Measurements from ENCODE around the gene EVC.
"Not testable (repeated sequence)": the region's sequence is repeated elsewhere in the genome, so short reads cannot be mapped to it uniquely, and the experiment has no call there.

The EVC gene

GRCh38 chr4:5851637-5852301 is 140.8 kb downstream of the EVC start:
- DNase-seq: no peak

GRCh38 chr4:5852523-5853202 is 141.7 kb downstream of the EVC start:
- DNase-seq: no peak

- DNase-seq: no peak
Measured at GRCh38 chr4:5854929-5855328, 143.9 kb downstream of the EVC start.

- DNase-seq: not testable (repeated sequence)
Measured at GRCh38 chr4:5856362-5856761, 145.4 kb downstream of the EVC start.

GRCh38 chr4:5857199-5857598 is 146.2 kb downstream of the EVC start:
- DNase-seq: no peak

- peak in 3 of 14 donors; percentile 3 to 45 (median 19) for DNase-seq
Measured at GRCh38 chr4:5858020-5858769, 147.2 kb downstream of the EVC start.

GRCh38 chr4:5863461-5864113 is 152.6 kb downstream of the EVC start:
- no peak for DNase-seq

Measured in C1 segment of cervical spinal cord (tissue), 14 donors.